Measurements from ENCODE around the gene COPB2.

Gene COPB2

GRCh38 chr3:139327861-139328260, 61.6 kb downstream of the COPB2 start:
- peaks cover 18% of the 10 kb centered on the region for H3K4me1 Mint-ChIP-seq
- CTCF ChIA-PET, result interaction anchor here (1.5 to 4.7 kb wide), 4 partner anchors 190 to 394 kb away, joined by 4 to 69 read pairs (median 11); no protein-coding TSS in a partner anchor
- no peaks in the 10 kb centered on the region for H3K9me3 Mint-ChIP-seq
- no peak overlapping the region for H3K4me3 Mint-ChIP-seq
- peak; percentile 34 for DNase-seq
- no peaks in the 10 kb centered on the region for H3K36me3 Mint-ChIP-seq
- H3K27ac Mint-ChIP-seq, result no peak overlapping the region
- peaks cover 20% of the 10 kb centered on the region for H3K27me3 Mint-ChIP-seq

DNA sequence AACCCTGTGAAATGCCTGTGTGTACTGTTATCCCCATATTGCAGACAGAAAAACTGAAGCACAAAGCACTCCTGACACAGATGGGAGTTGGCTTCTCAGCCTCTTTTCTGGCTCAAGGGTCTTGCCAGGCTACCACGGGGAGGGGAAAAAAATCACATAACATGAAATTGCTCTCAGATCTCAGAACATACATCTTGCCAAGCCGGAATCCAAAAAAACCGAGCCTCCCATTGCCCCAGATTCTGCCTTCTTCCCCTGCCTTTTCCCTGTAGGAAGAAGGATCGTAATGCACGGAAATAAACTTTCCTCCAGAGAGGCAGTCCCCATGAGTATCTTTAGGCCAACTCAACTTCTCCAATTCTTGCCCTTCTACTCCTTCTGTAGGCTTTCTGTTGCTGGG, 62.2 kb downstream of the COPB2 start:
- no peaks in the 10 kb centered on the region for H3K9me3 Mint-ChIP-seq
- CTCF ChIA-PET, result interaction anchor here (2.0 to 4.7 kb wide), 3 partner anchors 215 to 391 kb away, joined by 14 to 69 read pairs (median 15); no protein-coding TSS in a partner anchor
- peaks cover 19% of the 10 kb centered on the region for H3K27me3 Mint-ChIP-seq
- H3K27ac Mint-ChIP-seq, result no peak overlapping the region
- H3K4me1 Mint-ChIP-seq, result peaks cover 18% of the 10 kb centered on the region
- no peaks in the 10 kb centered on the region for H3K36me3 Mint-ChIP-seq
- DNase-seq, result no peak
- no peak overlapping the region for H3K4me3 Mint-ChIP-seq

- Mint-ChIP-seq H3K27ac (no peak overlapping the region), H3K36me3 (no peaks in the 10 kb centered on the region), H3K4me3 (no peak overlapping the region), H3K9me3 (no peaks in the 10 kb centered on the region), H3K4me1 (peaks cover 18% of the 10 kb centered on the region), H3K27me3 (peaks cover 15% of the 10 kb centered on the region)
- DNase-seq, result no peak
- CTCF ChIA-PET, result interaction anchor here (2.1 kb wide), 1 partner anchor 215 kb away, joined by 15 read pairs; no protein-coding TSS in a partner anchor
Measured at GRCh38 chr3:139326707-139327106, 62.7 kb downstream of the COPB2 start.

DNA sequence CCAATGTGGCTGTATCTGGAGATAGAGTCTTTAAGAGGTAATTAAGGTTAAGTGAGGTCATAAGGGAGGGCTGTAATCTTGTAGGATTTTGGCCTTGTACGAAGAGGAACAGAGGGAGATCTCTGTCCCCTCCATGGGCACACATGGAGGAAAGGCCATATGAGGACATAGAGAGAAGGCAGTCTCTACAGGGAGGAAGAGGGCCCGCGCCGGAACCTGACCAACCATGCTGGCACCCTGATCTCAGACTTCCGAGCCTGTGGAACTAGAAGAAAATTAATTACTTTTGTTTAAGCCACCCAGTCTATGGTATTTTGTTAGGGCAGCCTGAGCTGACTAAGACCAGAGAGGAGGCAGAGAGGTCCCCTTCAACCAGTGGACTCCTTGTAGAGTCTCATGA, 63.3 kb downstream of the COPB2 start:
- H3K9me3 Mint-ChIP-seq, result no peaks in the 10 kb centered on the region
- no peaks in the 10 kb centered on the region for H3K36me3 Mint-ChIP-seq
- H3K4me1 Mint-ChIP-seq, result peaks cover 18% of the 10 kb centered on the region
- H3K27ac Mint-ChIP-seq, result no peak overlapping the region
- H3K4me3 Mint-ChIP-seq, result no peak overlapping the region
- peaks cover 15% of the 10 kb centered on the region for H3K27me3 Mint-ChIP-seq
- DNase-seq, result no peak
- CTCF ChIA-PET, result interaction anchor here (2.1 kb wide), 1 partner anchor 214 kb away, joined by 15 read pairs; no protein-coding TSS in a partner anchor

GRCh38 chr3:139325551-139325950, 63.9 kb downstream of the COPB2 start:
- Mint-ChIP-seq H3K36me3 (no peaks in the 10 kb centered on the region), H3K27me3 (peaks cover 13% of the 10 kb centered on the region), H3K4me3 (no peak overlapping the region), H3K9me3 (no peaks in the 10 kb centered on the region), H3K4me1 (peaks cover 18% of the 10 kb centered on the region), H3K27ac (no peak overlapping the region)
- DNase-seq, result no peak
- CTCF ChIA-PET, result interaction anchor here (2.1 kb wide), 1 partner anchor 213 kb away, joined by 15 read pairs; no protein-coding TSS in a partner anchor

DNA sequence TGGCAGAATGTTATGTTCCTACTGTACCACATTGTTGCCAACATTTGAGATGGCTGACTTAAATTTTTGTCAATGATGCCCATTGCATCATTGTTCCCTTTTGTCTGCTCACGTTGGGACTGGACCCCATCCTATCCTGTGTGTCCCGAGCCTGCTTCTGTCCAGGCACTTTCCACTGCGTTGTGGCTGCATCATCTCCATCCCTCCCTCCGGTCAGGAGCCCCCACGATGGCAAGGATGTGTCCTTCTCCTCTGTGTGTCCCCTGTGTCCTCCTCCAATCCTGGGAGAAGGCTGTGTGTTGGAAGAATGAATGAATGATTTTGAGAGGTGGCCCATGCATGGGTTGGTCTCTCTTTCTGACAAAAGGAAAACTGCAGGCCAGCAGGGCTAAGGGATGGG, 65.0 kb downstream of the COPB2 start:
- no peak for DNase-seq
- no peaks in the 10 kb centered on the region for H3K36me3 Mint-ChIP-seq
- CTCF ChIA-PET, result no interaction called here
- no peaks in the 10 kb centered on the region for H3K9me3 Mint-ChIP-seq
- H3K27me3 Mint-ChIP-seq, result peaks cover 13% of the 10 kb centered on the region
- no peak overlapping the region for H3K4me3 Mint-ChIP-seq
- peaks cover 15% of the 10 kb centered on the region for H3K4me1 Mint-ChIP-seq
- no peak overlapping the region for H3K27ac Mint-ChIP-seq

- CTCF ChIA-PET, result no interaction called here
Measured at GRCh38 chr3:139323146-139323545, 66.3 kb downstream of the COPB2 start.

DNA sequence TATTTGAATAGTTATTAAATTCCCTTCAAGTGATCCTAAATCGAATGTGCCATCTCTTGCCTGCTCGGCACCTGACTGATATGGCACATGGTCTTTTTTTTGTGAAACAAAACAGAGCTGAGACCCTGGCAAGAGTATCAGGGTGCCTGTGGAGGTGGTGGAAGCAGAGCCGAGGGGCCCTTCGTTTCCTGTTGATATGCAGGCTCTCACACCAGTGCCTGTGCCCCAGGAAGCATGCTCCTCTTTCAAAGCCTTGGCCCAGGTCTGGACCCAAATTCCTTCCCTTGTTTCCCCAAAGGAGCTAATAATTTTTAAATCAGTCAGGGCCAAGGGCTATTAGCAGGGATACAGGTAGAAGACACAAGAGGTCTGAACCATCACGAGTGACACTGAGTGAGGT, 67.1 kb downstream of the COPB2 start:
- no peaks in the 10 kb centered on the region for H3K36me3 Mint-ChIP-seq

More at GRCh38 chr3:139323146-139323545, 66.3 kb downstream of the COPB2 start:
- Mint-ChIP-seq H3K4me3 (no peak overlapping the region), H3K36me3 (no peaks in the 10 kb centered on the region), H3K27ac (no peak overlapping the region), H3K4me1 (peaks cover 4% of the 10 kb centered on the region), H3K27me3 (peaks cover 13% of the 10 kb centered on the region), H3K9me3 (no peaks in the 10 kb centered on the region)
- DNase-seq, result no peak

GRCh38 chr3:139320551-139321309, 68.7 kb downstream of the COPB2 start:
- Mint-ChIP-seq H3K27me3 (peaks cover 24% of the 10 kb centered on the region), H3K27ac (no peak overlapping the region), H3K4me3 (no peak overlapping the region), H3K9me3 (no peaks in the 10 kb centered on the region), H3K36me3 (no peaks in the 10 kb centered on the region), H3K4me1 (no peaks in the 10 kb centered on the region)
- DNase-seq, result no peak
- CTCF ChIA-PET, result no interaction called here

More for the DNA sequence above, 67.1 kb downstream of the COPB2 start:
- H3K27me3 Mint-ChIP-seq, result peaks cover 19% of the 10 kb centered on the region
- H3K4me1 Mint-ChIP-seq, result no peaks in the 10 kb centered on the region
- no peak for DNase-seq
- H3K4me3 Mint-ChIP-seq, result no peak overlapping the region
- CTCF ChIA-PET, result no interaction called here
- H3K9me3 Mint-ChIP-seq, result no peaks in the 10 kb centered on the region
- no peak overlapping the region for H3K27ac Mint-ChIP-seq

GRCh38 chr3:139319428-139320402, 69.7 kb downstream of the COPB2 start:
- DNase-seq, result no peak
- Mint-ChIP-seq H3K9me3 (no peaks in the 10 kb centered on the region), H3K27me3 (peaks cover 29% of the 10 kb centered on the region), H3K4me3 (no peak overlapping the region), H3K4me1 (no peaks in the 10 kb centered on the region), H3K27ac (no peak overlapping the region), H3K36me3 (no peaks in the 10 kb centered on the region)
- CTCF ChIA-PET, result interaction anchor here (1.1 to 1.4 kb wide), 4 partner anchors 11 to 384 kb away, joined by 3 to 7 read pairs (median 3); no protein-coding TSS in a partner anchor

GRCh38 chr3:139318826-139319225, 70.6 kb downstream of the COPB2 start:
- no peaks in the 10 kb centered on the region for H3K9me3 Mint-ChIP-seq
- H3K36me3 Mint-ChIP-seq, result no peaks in the 10 kb centered on the region
- H3K27me3 Mint-ChIP-seq, result peaks cover 38% of the 10 kb centered on the region
- DNase-seq, result no peak
- H3K4me1 Mint-ChIP-seq, result no peaks in the 10 kb centered on the region
- no peak overlapping the region for H3K4me3 Mint-ChIP-seq
- CTCF ChIA-PET, result interaction anchor here (1.1 to 1.4 kb wide), 4 partner anchors 11 to 383 kb away, joined by 3 to 7 read pairs (median 3); no protein-coding TSS in a partner anchor
- no peak overlapping the region for H3K27ac Mint-ChIP-seq

DNA sequence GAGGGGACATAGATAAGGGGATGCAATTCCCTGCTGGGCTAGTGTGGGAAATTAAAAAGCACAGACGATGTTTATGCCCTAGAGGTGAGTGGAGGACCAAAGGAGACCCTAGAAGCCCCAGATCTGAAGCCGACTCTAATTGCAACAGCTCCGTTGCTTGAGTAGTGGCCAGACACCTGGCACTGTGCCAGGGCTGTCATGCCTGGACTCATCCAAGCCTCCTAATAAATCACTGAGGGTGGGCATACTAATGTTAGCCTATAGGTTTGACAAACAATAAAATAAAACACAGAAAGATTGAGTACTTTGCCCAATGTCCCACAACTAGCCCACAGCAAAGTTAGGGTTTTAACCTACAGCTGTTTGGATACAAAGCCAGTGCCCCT, 71.0 kb downstream of the COPB2 start:
- H3K27me3 Mint-ChIP-seq, result peaks cover 42% of the 10 kb centered on the region
- no peaks in the 10 kb centered on the region for H3K9me3 Mint-ChIP-seq
- no peaks in the 10 kb centered on the region for H3K36me3 Mint-ChIP-seq
- no peak overlapping the region for H3K4me3 Mint-ChIP-seq
- CTCF ChIA-PET, result interaction anchor here (1.1 to 1.4 kb wide), 3 partner anchors 12 to 382 kb away, joined by 3 to 7 read pairs (median 3); no protein-coding TSS in a partner anchor
- no peak for DNase-seq
- no peak overlapping the region for H3K27ac Mint-ChIP-seq
- H3K4me1 Mint-ChIP-seq, result no peaks in the 10 kb centered on the region

DNA sequence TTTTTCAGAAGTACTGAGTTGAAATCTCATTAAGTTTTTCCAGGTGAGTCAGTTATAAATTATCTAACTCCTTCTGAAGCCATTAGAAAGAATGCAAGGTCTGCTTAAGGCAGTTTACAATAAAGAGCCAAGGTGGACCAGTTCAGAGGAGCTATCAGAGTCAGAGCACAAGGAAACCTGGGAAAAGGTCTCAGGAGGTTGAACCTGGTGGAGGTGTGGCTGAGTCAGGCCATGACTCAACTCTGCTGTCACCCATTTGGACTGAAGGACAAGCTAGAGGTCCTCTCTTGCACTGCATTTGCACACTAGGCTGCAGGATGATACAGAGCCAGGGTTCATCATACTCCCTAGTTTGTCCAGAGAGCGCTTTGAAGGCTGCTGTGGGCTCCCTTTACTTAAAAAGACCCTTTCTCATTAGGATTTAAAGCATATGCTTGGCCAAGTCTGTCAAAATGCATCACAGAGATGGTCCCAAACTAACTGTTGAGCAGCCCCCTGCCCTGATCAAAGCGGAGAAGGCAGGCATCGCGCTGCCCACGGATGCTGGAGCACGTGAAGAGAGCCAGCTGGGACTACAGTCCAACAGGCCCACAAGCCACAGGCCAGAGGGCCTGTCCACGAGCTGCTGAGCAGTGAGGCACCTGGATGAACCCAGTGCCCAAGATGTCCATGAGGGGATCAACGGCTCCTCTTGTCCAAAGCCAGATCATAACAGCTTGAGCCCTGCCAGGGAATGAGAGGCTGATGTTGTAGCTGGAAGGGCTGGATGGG, 71.6 kb downstream of the COPB2 start:
- Mint-ChIP-seq H3K4me1 (no peaks in the 10 kb centered on the region), H3K27me3 (peaks cover 48% of the 10 kb centered on the region), H3K9me3 (no peaks in the 10 kb centered on the region), H3K4me3 (no peak overlapping the region), H3K27ac (no peak overlapping the region), H3K36me3 (no peaks in the 10 kb centered on the region)
- CTCF ChIA-PET, result interaction anchor here (1.2 kb wide), 1 partner anchor 11 kb away, joined by 7 read pairs; no protein-coding TSS in a partner anchor
- no peak for DNase-seq

All from activated naive CD4-positive, alpha-beta T cell treated with anti-CD3 and anti-CD28 coated beads, Interleukin-2, amount 10 ng/mL, durations not matched to agents 7 days and 5 days (primary cell).